Measurements from ENCODE around the gene BACE2. TPM values are rescaled to one million over a fixed set of nuclear protein-coding genes. Genes with fewer than 3 reads are reported as not detected.

BACE2 gene
- total and polyA plus RNA-seq, 2 of the 13 experiments (the other 11 are each of a cell fraction or from before 2014, with no cell fraction given): 0.07 to 0.11 TPM

DNA sequence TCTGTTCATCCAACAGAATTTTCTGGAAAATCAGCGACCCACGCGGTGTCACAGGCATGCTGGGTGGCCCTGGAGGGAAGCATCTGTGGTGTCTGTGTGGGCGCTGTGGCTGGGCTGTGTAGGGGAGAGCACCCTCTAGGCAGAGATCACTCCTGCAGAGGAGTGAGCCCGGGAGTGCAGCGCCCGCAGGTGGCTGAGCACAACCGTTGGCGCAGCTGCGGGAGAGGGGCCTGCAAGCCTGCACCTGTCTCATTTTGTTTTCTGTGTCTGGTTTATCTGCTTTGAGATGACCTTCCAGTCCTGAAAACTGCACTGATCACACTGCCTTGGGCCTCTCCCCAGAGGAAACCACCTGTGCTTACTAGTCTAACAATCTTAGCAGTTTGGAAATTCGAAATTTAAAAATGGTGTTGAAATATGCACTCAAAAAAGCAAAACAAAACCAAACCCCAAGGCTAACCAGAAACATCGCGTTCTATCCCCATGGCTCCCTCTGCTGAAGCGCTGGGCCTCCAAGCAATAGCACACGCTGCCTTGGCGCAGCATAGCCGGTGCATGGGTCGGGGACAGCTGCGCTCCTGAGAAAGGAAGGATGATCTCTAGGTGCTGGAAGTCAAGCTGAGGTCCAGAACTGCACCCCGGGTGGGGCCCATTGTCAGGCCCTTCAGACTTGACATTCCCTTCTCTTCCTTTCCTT lies 153.4 kb downstream of the BACE2 start (continued):
- TF ChIP-seq PITX1 (CRISPR knock-in tag; IDR thresholded peaks at IDR 0.05) (peak; percentile 41; the same call in 1 of the 2 replicates), ZNF572 (CRISPR knock-in tag; IDR thresholded peaks at IDR 0.05) (no peak), RBFOX2 (IDR thresholded peaks at IDR 0.05; ENCODE audit: low read depth, low read length) (0 out of 2 replicates have a peak, but pooled peaks have one; percentile 26), LCORL (IDR thresholded peaks at IDR 0.05) (no peak), LCORL (CRISPR knock-in tag; IDR thresholded peaks at IDR 0.05) (no peak), EHMT2 (IDR thresholded peaks at IDR 0.05; ENCODE audit: borderline replicate concordance, low read depth, low read length) (no peak), ZNF776 (CRISPR knock-in tag; IDR thresholded peaks at IDR 0.05) (no peak), ZNF224 (CRISPR knock-in tag; IDR thresholded peaks at IDR 0.05) (no peak), ZNF777 (CRISPR knock-in tag; IDR thresholded peaks at IDR 0.05) (no peak), ELF3 (CRISPR knock-in tag; IDR thresholded peaks at IDR 0.05) (no peak), ZNF263 (CRISPR knock-in tag; IDR thresholded peaks at IDR 0.05) (peak; percentile 96)
- TF ChIP-seq, protein P1, sequence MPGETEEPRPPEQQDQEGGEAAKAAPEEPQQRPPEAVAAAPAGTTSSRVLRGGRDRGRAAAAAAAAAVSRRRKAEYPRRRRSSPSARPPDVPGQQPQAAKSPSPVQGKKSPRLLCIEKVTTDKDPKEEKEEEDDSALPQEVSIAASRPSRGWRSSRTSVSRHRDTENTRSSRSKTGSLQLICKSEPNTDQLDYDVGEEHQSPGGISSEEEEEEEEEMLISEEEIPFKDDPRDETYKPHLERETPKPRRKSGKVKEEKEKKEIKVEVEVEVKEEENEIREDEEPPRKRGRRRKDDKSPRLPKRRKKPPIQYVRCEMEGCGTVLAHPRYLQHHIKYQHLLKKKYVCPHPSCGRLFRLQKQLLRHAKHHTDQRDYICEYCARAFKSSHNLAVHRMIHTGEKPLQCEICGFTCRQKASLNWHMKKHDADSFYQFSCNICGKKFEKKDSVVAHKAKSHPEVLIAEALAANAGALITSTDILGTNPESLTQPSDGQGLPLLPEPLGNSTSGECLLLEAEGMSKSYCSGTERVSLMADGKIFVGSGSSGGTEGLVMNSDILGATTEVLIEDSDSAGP (CRISPR knock-in tag; IDR thresholded peaks at IDR 0.05; ENCODE audit: borderline replicate concordance): peak; percentile 32; the same call in 1 of the 2 replicates
- TF ChIP-seq, protein P2, sequence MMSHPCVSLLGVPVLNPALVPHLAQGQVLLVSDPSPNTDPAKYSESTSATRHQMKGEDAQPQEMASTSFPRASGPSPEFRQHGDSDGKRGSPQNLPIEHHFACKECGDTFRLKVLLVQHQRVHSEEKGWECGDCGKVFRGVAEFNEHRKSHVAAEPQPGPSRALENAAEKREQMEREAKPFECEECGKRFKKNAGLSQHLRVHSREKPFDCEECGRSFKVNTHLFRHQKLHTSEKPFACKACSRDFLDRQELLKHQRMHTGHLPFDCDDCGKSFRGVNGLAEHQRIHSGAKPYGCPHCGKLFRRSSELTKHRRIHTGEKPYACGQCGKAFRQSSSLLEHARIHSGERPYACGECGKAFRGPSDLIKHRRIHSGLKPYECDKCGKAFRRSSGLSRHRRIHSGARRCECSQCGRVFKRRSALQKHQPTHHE (CRISPR knock-in tag; IDR thresholded peaks at IDR 0.05; ENCODE audit: borderline replicate concordance): no peak
